GM12878 (cell line): Measurements from ENCODE around the gene MYMX. TPM values are rescaled to one million over a fixed set of nuclear protein-coding genes. Genes with fewer than 3 reads are reported as not detected.
A peak's percentile ranks its signal among the peaks of the same experiment; 100 is the strongest.

Source experiments
- BACH1 ChIP-seq: fragments of 450-650 bp; IDR thresholded peaks from 2 replicates; pipeline ENCODE4 v1.6.1; 2017; ENCODE audit warnings: mild to moderate bottlenecking, borderline replicate concordance
- BCL3 ChIP-seq: IDR thresholded peaks from 2 replicates; pipeline ENCODE4 v1.6.1; 2011; ENCODE audit warnings: borderline replicate concordance, low read depth, mild to moderate bottlenecking, moderate library complexity, low read length; ENCODE audit not compliant: insufficient read depth, poor library complexity, severe bottlenecking
- BHLHE40 ChIP-seq, 2 experiments: fragments of 450-650 bp in 1 of 2; IDR thresholded peaks; 2 replicates each; pipeline ENCODE4 v1.6.1; 2011 to 2017; ENCODE audit warnings: low read depth in 2 of 2, borderline replicate concordance in 1 of 2, improper control_type of control experiment in 1 of 2, low read length in 1 of 2, mild to moderate bottlenecking in 1 of 2
- CBFB ChIP-seq: IDR thresholded peaks from 2 replicates; pipeline ENCODE4 v1.6.1; 2016; ENCODE audit warnings: antibody characterized with exemption, low read depth
- ETV6 ChIP-seq, 2 experiments: fragments of 450-650 bp in 1 of 2; IDR thresholded peaks in 1 of 2; conservative IDR thresholded peaks in 1 of 2; 2 replicates each; pipeline ENCODE4 v1.6.1; 2014; ENCODE audit warnings: antibody characterized with exemption in 1 of 2, borderline replicate concordance in 1 of 2, low read depth in 1 of 2, mild to moderate bottlenecking in 1 of 2, moderate library complexity in 1 of 2
- KDM1A ChIP-seq: fragments of 200-600 bp; sonication (generic); IDR thresholded peaks from 2 replicates; pipeline ENCODE4 v1.6.1; 2016; ENCODE audit warnings: borderline replicate concordance
- LARP7 ChIP-seq: fragments of 450-650 bp; IDR thresholded peaks from 2 replicates; pipeline ENCODE4 v1.6.1; 2017; ENCODE audit warnings: mild to moderate bottlenecking
- NR2C2 ChIP-seq: IDR thresholded peaks from 2 replicates; pipeline ENCODE4 v1.6.1; 2011; ENCODE audit warnings: borderline replicate concordance, low read depth; ENCODE audit not compliant: control insufficient read depth, insufficient read length
- RAD51 ChIP-seq: fragments of 450-650 bp; IDR thresholded peaks from 2 replicates; pipeline ENCODE4 v1.6.1; 2016; ENCODE audit warnings: moderate library complexity, mild to moderate bottlenecking, inconsistent platforms
- RB1 ChIP-seq: fragments of 450-650 bp; formaldehyde crosslinking; IDR thresholded peaks from 2 replicates; pipeline ENCODE4 v1.6.1; 2017; ENCODE audit warnings: mild to moderate bottlenecking, borderline replicate concordance
- RFX5 ChIP-seq: IDR thresholded peaks from 2 replicates; pipeline ENCODE4 v1.6.1; 2011; ENCODE audit warnings: low read depth, low read length, improper control_type of control experiment
- RUNX3 ChIP-seq: IDR thresholded peaks from 2 replicates; pipeline ENCODE4 v1.6.1; 2012; ENCODE audit warnings: low read length, inconsistent platforms
- SMARCA5 ChIP-seq: fragments of 450-650 bp; IDR thresholded peaks from 2 replicates; pipeline ENCODE4 v1.6.1; 2017; ENCODE audit warnings: mild to moderate bottlenecking
- SP1 ChIP-seq: IDR thresholded peaks from one replicate; pipeline ENCODE4 v1.6.1; 2011; ENCODE audit warnings: low read depth, low read length
- TCF12 ChIP-seq: IDR thresholded peaks from 2 replicates; pipeline ENCODE4 v1.6.1; 2011; ENCODE audit warnings: low read depth, mild to moderate bottlenecking, low read length
- TCF7 ChIP-seq: IDR thresholded peaks from 2 replicates; pipeline ENCODE4 v1.6.1; 2014; ENCODE audit warnings: antibody characterized with exemption, borderline replicate concordance
- YY1 ChIP-seq: IDR thresholded peaks from 2 replicates; pipeline ENCODE4 v1.6.1; 2011; ENCODE audit warnings: low read depth, mild to moderate bottlenecking, low read length
- ZNF207 ChIP-seq: fragments of 450-650 bp; IDR thresholded peaks from 2 replicates; pipeline ENCODE4 v1.6.1; 2014; ENCODE audit warnings: antibody characterized with exemption, mild to moderate bottlenecking, borderline replicate concordance
- polyA plus RNA-seq, 11 experiments: library from polyadenylated mRNA; depleted of rRNA in 4 of 11; unstranded in 6 of 11; stranded (reverse) in 5 of 11; fragments of >200 nt; fragmentation: Nextera tagmentation in 4 of 11; fragmentation: Illumina TruSeq in 1 of 11; extraction: Ambion mirVana in 4 of 11; extraction: Trizol in 1 of 11; gene quantifications; 1 replicate in 1 of 11; 2 replicates in 10 of 11; pipeline versions ENCODE4 v1.2.1 to v1.2.3, GENCODE V29; 2011 to 2016; ENCODE audit warnings: inconsistent platforms in 2 of 11, missing spikeins in 2 of 11, low read depth in 1 of 11
- total RNA-seq, 4 experiments: library from RNA; depleted of rRNA in 3 of 4; stranded (reverse); fragments of >200 nt in 3 of 4; fragmentation: Illumina TruSeq in 1 of 4; extraction: Trizol in 1 of 4; gene quantifications; 2 replicates each; pipeline versions ENCODE4 v1.2.1 to v1.2.3, GENCODE V29; 2013 to 2021
- TF ChIP-seq, protein P1 (sequence below): fragments of 450-650 bp; IDR thresholded peaks from 2 replicates; pipeline ENCODE4 v1.6.1; 2017; ENCODE audit warnings: mild to moderate bottlenecking, moderate library complexity
- TF ChIP-seq, protein P2 (sequence below): IDR thresholded peaks from 2 replicates; pipeline ENCODE4 v1.6.1; 2011; ENCODE audit warnings: low read depth, mild to moderate bottlenecking, low read length, moderate library complexity, borderline replicate concordance; ENCODE audit errors: extremely low read depth

The MYMX gene
- total and polyA plus RNA-seq, 10 of the 15 experiments (the other 5 are each of a cell fraction or from before 2014, with no cell fraction given) = not detected

DNA sequence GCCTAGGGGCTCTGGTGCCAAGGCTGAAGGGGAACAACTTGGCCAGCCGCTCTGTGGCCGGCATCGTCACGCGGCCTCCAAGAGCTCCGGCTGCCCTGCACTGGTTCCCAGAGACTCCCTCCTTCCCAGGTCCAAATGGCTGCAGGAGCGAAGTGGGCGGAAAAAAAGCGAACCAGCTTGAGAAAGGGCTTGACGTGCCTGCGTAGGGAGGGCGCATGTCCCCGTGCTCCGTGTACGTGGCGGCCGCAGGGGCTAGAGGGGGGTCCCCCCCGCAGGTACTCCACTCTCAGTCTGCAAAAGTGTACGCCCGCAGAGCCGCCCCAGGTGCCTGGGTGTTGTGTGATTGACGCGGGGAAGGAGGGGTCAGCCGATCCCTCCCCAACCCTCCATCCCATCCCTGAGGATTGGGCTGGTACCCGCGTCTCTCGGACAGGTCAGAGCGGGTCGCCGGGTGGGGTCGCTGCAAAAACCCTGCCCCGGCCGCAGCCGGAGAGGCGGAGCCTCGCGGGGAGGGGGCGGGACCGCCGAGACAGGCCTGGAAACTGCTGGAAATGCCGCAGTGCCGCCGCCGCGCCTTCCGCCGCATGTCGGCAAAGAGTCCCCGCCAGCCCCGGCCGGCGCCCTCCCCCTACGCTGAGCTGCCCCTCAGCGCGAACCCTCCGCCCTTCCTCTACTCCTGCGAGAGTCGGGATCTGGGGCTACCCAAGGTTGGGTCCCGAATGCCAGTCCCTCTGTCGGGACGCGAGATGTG is 29.4 kb downstream of the MYMX start (continued):
- TF ChIP-seq LARP7 = peak; percentile 68; the same call in 1 of the 2 replicates
- TF ChIP-seq BCL3 = peak; percentile 23
- TF ChIP-seq RUNX3 = peak; percentile 81
- TF ChIP-seq ETV6 (conservative IDR thresholded peaks at IDR 0.05 in 1 of 2, IDR thresholded peaks at IDR 0.05 in 1 of 2; ENCODE audit: borderline replicate concordance in 1 of 2, low read depth in 1 of 2) = no peak
- TF ChIP-seq KDM1A = no peak
- TF ChIP-seq CBFB = no peak
- peak; percentile 75; the same call in 1 of the 2 replicates for TF ChIP-seq YY1
- TF ChIP-seq RB1 = peak; percentile 35; the same call in 1 of the 2 replicates
- TF ChIP-seq BACH1 = peak; percentile 75; the same call in 1 of the 2 replicates
- TF ChIP-seq RFX5 = no peak; the same call in 1 of the 2 replicates
- no peak for TF ChIP-seq ZNF207
- TF ChIP-seq, protein P1, sequence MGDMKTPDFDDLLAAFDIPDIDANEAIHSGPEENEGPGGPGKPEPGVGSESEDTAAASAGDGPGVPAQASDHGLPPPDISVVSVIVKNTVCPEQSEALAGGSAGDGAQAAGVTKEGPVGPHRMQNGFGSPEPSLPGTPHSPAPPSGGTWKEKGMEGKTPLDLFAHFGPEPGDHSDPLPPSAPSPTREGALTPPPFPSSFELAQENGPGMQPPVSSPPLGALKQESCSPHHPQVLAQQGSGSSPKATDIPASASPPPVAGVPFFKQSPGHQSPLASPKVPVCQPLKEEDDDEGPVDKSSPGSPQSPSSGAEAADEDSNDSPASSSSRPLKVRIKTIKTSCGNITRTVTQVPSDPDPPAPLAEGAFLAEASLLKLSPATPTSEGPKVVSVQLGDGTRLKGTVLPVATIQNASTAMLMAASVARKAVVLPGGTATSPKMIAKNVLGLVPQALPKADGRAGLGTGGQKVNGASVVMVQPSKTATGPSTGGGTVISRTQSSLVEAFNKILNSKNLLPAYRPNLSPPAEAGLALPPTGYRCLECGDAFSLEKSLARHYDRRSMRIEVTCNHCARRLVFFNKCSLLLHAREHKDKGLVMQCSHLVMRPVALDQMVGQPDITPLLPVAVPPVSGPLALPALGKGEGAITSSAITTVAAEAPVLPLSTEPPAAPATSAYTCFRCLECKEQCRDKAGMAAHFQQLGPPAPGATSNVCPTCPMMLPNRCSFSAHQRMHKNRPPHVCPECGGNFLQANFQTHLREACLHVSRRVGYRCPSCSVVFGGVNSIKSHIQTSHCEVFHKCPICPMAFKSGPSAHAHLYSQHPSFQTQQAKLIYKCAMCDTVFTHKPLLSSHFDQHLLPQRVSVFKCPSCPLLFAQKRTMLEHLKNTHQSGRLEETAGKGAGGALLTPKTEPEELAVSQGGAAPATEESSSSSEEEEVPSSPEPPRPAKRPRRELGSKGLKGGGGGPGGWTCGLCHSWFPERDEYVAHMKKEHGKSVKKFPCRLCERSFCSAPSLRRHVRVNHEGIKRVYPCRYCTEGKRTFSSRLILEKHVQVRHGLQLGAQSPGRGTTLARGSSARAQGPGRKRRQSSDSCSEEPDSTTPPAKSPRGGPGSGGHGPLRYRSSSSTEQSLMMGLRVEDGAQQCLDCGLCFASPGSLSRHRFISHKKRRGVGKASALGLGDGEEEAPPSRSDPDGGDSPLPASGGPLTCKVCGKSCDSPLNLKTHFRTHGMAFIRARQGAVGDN = peak; percentile 15; the same call in 1 of the 2 replicates
- TF ChIP-seq TCF7 = no peak
- TF ChIP-seq SMARCA5 = 0 out of 2 replicates have a peak, but pooled peaks have one; percentile 22
- peak; percentile 74; the same call in 1 of the 2 replicates for TF ChIP-seq TCF12
- TF ChIP-seq RAD51 = no peak
- peak in 1 of 2 experiments; percentile 80; a peak in 3 of 4 replicates for TF ChIP-seq BHLHE40 (IDR thresholded peaks at IDR 0.05; ENCODE audit: borderline replicate concordance in 1 of 2, low read depth in 2 of 2, low read length in 1 of 2)
- peak; percentile 56 for TF ChIP-seq SP1
- TF ChIP-seq, protein P2, sequence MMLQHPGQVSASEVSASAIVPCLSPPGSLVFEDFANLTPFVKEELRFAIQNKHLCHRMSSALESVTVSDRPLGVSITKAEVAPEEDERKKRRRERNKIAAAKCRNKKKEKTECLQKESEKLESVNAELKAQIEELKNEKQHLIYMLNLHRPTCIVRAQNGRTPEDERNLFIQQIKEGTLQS = no peak
- no peak for TF ChIP-seq NR2C2
